Lower lobe of right lung (tissue), 2 donors: ENCODE data around the gene DOCK4. TPM values are rescaled to one million over a fixed set of nuclear protein-coding genes. Genes with fewer than 3 reads are reported as not detected.

Source experiments
- ATAC-seq, 2 donors: fragments of 200-7000 bp; cut with Tn5 transposase; one replicate each; pipeline ENCODE4 v1.9.1; 2020 to 2022; ENCODE audit warnings: mild to moderate bottlenecking in 2 of 2, moderate library complexity in 2 of 2
- DNase-seq: peaks from one replicate; pipeline ENCODE4 v3.0.0-alpha.2; 2020
- H3K27ac ChIP-seq: fragments of 200-600 bp; one replicate; pipeline ENCODE4 v1.8.0; 2022
- H3K27me3 ChIP-seq: fragments of 200-600 bp; one replicate; pipeline ENCODE4 v1.8.0; 2022; ENCODE audit warnings: low read depth
- H3K36me3 ChIP-seq: fragments of 200-600 bp; one replicate; pipeline ENCODE4 v1.8.0; 2022; ENCODE audit warnings: mild to moderate bottlenecking
- H3K4me1 ChIP-seq: fragments of 200-600 bp; one replicate; pipeline ENCODE4 v1.8.0; 2022
- H3K4me3 ChIP-seq: fragments of 200-600 bp; one replicate; pipeline ENCODE4 v1.8.0; 2022; ENCODE audit warnings: mild to moderate bottlenecking
- H3K9me3 ChIP-seq: fragments of 200-600 bp; one replicate; pipeline ENCODE4 v1.8.0; 2022
- intact Hi-C: fragments of 100-400 bp; cut with DNase I; formaldehyde crosslinking; loops from one replicate; pipeline ENCODE4 v1.11.0; 2022
- total RNA-seq: library from RNA; stranded (reverse); fragmentation: NEBNext Ultra II Directional; extraction: Animal tissue kit (Norgen Biotek cat#: 25700); gene quantifications from one replicate; pipeline ENCODE4 v1.2.1, GENCODE V29; 2021
- TF ChIP-seq, protein P1 (sequence below): fragments of 200-600 bp; IDR thresholded peaks from one replicate; pipeline ENCODE4 v1.8.0; 2022; ENCODE audit warnings: antibody characterized with exemption, mild to moderate bottlenecking
- donor health status: DM: no; HTN: yes; CAD: no; lungs with severe emphysema.

The DOCK4 gene
- total RNA-seq, 1 donor from 2014 or later, result 78.5 TPM

DNA sequence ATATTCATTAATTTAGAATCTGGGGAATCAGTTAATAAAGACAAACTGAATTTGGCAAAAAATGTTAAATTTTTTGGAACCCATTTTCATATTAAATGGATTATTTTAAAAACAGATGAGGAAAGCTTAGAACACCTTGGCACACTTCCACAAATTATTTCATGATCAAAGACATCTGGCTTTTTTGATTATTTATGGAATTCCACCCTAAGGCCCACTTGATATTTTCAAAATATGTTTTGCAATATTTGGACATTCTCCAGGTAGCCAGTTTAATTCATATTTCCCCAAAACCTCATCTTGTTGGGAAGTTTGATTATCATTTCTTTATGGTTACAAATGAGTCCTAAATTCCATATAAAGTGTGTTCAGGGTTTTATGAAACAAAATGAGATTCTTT, 129.9 kb downstream of the DOCK4 start:
- ATAC-seq (no peak), DNase-seq (no peak)
- Histone ChIP-seq H3K36me3 (no peaks in the 10 kb centered on the region), H3K4me3 (no peak overlapping the region), H3K27ac (no peak overlapping the region), H3K27me3 (no peaks in the 10 kb centered on the region), H3K4me1 (peaks cover 20% of the 10 kb centered on the region), H3K9me3 (no peaks in the 10 kb centered on the region)
- intact Hi-C loops, result no loop called here
- TF ChIP-seq, protein P1, sequence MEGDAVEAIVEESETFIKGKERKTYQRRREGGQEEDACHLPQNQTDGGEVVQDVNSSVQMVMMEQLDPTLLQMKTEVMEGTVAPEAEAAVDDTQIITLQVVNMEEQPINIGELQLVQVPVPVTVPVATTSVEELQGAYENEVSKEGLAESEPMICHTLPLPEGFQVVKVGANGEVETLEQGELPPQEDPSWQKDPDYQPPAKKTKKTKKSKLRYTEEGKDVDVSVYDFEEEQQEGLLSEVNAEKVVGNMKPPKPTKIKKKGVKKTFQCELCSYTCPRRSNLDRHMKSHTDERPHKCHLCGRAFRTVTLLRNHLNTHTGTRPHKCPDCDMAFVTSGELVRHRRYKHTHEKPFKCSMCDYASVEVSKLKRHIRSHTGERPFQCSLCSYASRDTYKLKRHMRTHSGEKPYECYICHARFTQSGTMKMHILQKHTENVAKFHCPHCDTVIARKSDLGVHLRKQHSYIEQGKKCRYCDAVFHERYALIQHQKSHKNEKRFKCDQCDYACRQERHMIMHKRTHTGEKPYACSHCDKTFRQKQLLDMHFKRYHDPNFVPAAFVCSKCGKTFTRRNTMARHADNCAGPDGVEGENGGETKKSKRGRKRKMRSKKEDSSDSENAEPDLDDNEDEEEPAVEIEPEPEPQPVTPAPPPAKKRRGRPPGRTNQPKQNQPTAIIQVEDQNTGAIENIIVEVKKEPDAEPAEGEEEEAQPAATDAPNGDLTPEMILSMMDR, result no peak

DNA sequence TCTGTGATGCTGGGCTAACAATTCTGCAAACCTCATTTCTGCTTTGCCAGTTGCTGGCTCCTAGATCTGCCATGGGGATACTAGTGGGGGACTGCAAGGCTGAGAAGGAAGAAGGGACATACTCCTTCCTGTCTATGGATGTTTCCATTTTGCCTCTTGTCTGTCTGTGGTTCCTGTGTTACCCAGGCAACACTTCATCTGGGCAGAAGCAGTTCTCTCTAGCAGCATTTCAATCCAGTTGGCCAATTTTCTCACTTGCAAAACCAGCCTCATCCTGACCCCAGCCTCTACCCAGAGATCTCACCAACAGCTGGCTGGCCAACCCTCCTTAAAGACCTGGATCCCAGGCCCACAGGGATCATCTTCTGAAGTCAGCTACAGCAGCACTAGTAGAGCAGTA, 131.7 kb downstream of the DOCK4 start:
- Histone ChIP-seq H3K27me3 (no peaks in the 10 kb centered on the region), H3K4me1 (peaks cover 10% of the 10 kb centered on the region), H3K27ac (no peak overlapping the region), H3K9me3 (no peaks in the 10 kb centered on the region), H3K4me3 (no peak overlapping the region), H3K36me3 (no peaks in the 10 kb centered on the region)
- TF ChIP-seq, protein P1, result no peak
- DNase-seq, result no peak
- intact Hi-C loops, result no loop called here
- ATAC-seq, result no peak

DNA sequence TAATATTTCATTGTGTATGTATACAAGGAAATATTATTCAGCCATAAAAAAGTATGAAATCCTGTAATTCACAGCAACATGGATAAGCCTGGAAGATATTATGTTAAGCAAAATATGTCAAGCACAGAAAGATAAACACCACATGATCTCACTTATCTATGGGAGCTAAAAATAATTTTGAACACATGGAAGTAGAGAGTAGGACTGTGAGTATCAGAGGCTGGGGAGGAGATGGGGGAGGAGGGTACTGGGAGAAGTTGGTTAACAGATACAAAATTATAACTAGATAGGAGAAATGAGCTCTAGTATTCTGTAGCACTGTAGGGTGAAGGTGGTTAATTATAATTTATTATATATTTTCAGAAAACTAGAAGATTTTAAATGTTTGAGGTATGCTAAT, 132.7 kb downstream of the DOCK4 start:
- intact Hi-C loops, result no loop called here
- no peak overlapping the region for H3K4me3 ChIP-seq
- H3K27me3 ChIP-seq, result no peaks in the 10 kb centered on the region
- TF ChIP-seq, protein P1, result no peak
- no peaks in the 10 kb centered on the region for H3K36me3 ChIP-seq
- H3K27ac ChIP-seq, result no peak overlapping the region
- ATAC-seq (no peak), DNase-seq (no peak)
- peaks cover 4% of the 10 kb centered on the region for H3K4me1 ChIP-seq
- H3K9me3 ChIP-seq, result no peaks in the 10 kb centered on the region

DNA sequence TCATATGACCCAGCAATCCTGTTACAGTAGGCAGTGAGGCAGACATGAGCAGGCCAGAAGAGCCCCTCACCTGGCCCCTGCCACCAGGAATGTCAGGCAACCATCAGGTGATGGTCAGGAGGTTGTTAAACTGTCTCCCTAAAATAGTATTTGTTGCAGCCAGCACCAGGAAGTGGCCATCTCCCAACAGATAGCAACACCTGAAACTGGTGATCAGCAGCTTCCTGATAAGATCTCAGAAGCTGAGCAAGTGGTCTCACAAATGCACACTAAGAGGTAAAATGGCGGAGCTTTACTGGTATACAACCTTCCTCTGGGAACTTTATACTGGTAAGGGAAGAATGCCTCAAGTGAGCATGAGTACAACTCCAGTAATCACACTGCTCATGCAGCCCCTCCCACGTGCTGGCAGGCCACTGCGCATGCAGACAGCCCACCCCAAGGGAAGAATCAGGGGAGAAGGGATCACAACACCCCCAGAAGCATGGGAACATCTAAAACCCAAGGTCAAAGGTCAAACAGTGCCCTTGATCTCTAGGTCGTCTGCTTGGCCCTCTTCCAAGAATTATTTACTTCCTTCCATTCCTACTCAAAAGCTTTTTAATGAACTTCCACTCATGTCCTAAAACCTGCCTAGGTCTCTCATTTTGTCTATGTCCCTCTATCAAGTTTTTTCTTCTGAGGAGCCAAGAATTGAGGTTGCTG, 133.5 kb downstream of the DOCK4 start:
- Histone ChIP-seq H3K4me3 (no peak overlapping the region), H3K4me1 (peaks cover 4% of the 10 kb centered on the region), H3K27me3 (no peaks in the 10 kb centered on the region), H3K36me3 (no peaks in the 10 kb centered on the region), H3K9me3 (no peaks in the 10 kb centered on the region), H3K27ac (no peak overlapping the region)
- intact Hi-C loops, result no loop called here
- DNase-seq (no peak), ATAC-seq (no peak)
- TF ChIP-seq, protein P1, result no peak

DNA sequence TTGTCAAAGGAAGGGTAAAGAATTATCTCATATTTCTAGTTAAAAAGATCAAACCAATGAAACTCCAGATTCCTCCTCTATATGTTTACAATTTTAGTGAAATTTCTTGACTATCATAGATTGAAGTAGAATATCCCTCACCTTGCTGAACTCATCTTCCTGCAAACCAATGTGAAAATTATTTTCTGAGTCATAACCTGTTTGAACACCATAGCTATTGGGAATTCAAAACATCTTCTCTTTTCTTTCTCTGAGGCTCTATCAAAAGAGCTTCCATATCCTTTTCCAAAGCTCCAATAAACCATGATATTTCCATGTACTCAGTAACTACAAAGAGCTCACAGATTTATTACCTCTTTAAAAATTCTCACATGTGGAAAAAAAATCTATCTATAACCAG, 134.3 kb downstream of the DOCK4 start:
- TF ChIP-seq, protein P1, result no peak
- Histone ChIP-seq H3K36me3 (no peaks in the 10 kb centered on the region), H3K27me3 (no peaks in the 10 kb centered on the region), H3K4me1 (peaks cover under 1% of the 10 kb centered on the region), H3K27ac (no peak overlapping the region), H3K4me3 (no peak overlapping the region), H3K9me3 (no peaks in the 10 kb centered on the region)
- DNase-seq, result no peak
- intact Hi-C loops, result no loop called here
- no peak for ATAC-seq
